Measurements from ENCODE around the gene ZNF516. TPM values are rescaled to one million over a fixed set of nuclear protein-coding genes. Genes with fewer than 3 reads are reported as not detected.

The ZNF516 gene
- total and polyA plus RNA-seq, 2 of the 4 experiments (the other 2 are of a cell fraction) = 7.9 to 16.9 TPM

DNA sequence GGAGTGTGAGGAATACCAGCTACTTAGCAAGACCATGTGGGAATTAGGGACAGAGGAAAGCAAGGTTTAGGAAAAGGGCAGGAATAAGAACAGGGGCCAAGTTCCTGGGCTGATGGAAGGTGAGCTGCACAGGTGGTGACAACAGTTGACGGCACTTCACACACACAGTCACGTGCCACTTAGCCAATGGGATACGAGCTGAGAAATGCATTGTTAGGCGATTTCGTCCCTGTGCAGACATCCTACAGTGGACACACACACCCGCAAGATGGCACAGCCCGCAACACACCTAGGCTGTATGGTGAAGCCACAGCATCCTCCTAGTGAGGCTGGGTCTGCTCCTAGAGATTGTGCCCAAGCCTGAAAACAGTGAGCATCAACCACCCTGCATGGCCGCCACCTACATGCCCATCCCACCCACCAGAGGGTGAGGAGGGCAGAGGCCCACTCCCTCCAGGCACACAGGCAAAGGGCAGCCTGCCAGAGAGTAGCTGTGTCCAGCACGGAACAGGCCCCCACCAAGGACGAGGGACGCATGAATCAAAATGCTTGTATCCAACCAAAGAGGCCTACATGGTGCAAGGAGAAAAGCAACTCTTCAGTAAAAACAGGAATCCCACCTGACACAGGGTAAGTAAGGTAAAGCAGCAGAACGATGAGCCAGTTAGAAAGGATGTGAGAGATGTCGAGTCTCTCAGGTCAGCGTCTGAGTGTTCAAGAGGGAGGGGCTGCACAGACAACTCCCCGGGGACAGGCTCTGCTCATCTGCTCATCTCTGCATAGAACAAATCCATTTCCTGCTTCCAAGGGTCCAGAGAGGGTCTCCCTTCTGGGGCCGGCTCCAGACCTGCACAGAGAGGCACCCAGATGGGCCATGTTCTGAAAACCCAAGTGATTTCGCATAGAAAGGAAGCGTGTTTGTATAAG, 51.3 kb downstream of the ZNF516 start:
- H3K9ac ChIP-seq (ENCODE audit: low read depth, low read length) = no peak overlapping the region
- H2BK5ac ChIP-seq (ENCODE audit: low read depth, low read length, poor library complexity, severe bottlenecking) = peak overlapping the region; percentile 6
- H2BK120ac ChIP-seq (ENCODE audit: low read depth, low read length) = peak overlapping the region; percentile 46
- intact Hi-C loops (cut with micrococcal nuclease) (no loop called here), dilution Hi-C loops (cut with HindIII; ENCODE audit: low sequenced_read_pairs, unreplicated experiment) (no loop called here), in situ Hi-C loops (cut with MboI; ENCODE audit: low sequenced_read_pairs) (no loop called here)
- peaks cover 30% of the 10 kb centered on the region for H3K4me1 ChIP-seq (ENCODE audit: control insufficient read depth, insufficient read depth, low read length)
- no peak overlapping the region for H2BK15ac ChIP-seq (ENCODE audit: low read depth, low read length)
- peaks cover 24% of the 10 kb centered on the region for H3K36me3 ChIP-seq (ENCODE audit: control insufficient read depth, insufficient read depth, low read length)
- CTCF ChIA-PET = no interaction called here
- no peak overlapping the region for H3K4ac ChIP-seq (ENCODE audit: low read depth, low read length)
- no peak for DNase-seq
- H3K18ac ChIP-seq (ENCODE audit: low read depth, low read length) = no peak overlapping the region
- TF ChIP-seq RFX5 (IDR thresholded peaks at IDR 0.05; ENCODE audit: low read depth, low read length) (no peak), SMC3 (IDR thresholded peaks at IDR 0.05; ENCODE audit: low read depth, low read length) (no peak), FOS (IDR thresholded peaks at IDR 0.05; ENCODE audit: low read depth, low read length) (no peak), RCOR1 (IDR thresholded peaks at IDR 0.05; ENCODE audit: insufficient replicate concordance, low read length) (no peak), CHD1 (IDR thresholded peaks at IDR 0.05; ENCODE audit: low read depth, low read length) (no peak), MAFK (IDR thresholded peaks at IDR 0.05; ENCODE audit: low read depth, low read length) (no peak), POLR2A (IDR thresholded peaks at IDR 0.05; ENCODE audit: low read depth, low read length) (no peak), RAD21 (IDR thresholded peaks at IDR 0.05; ENCODE audit: low read length) (no peak), BHLHE40 (IDR thresholded peaks at IDR 0.05; ENCODE audit: low read depth, low read length) (no peak)
- TF ChIP-seq, protein P1, sequence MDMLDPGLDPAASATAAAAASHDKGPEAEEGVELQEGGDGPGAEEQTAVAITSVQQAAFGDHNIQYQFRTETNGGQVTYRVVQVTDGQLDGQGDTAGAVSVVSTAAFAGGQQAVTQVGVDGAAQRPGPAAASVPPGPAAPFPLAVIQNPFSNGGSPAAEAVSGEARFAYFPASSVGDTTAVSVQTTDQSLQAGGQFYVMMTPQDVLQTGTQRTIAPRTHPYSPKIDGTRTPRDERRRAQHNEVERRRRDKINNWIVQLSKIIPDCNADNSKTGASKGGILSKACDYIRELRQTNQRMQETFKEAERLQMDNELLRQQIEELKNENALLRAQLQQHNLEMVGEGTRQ (IDR thresholded peaks at IDR 0.05; ENCODE audit: low read depth, low read length) = no peak
- TF ChIP-seq, protein P2, sequence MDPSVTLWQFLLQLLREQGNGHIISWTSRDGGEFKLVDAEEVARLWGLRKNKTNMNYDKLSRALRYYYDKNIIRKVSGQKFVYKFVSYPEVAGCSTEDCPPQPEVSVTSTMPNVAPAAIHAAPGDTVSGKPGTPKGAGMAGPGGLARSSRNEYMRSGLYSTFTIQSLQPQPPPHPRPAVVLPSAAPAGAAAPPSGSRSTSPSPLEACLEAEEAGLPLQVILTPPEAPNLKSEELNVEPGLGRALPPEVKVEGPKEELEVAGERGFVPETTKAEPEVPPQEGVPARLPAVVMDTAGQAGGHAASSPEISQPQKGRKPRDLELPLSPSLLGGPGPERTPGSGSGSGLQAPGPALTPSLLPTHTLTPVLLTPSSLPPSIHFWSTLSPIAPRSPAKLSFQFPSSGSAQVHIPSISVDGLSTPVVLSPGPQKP (IDR thresholded peaks at IDR 0.05; ENCODE audit: borderline replicate concordance, low read depth, low read length) = no peak
- TF ChIP-seq, protein P3, sequence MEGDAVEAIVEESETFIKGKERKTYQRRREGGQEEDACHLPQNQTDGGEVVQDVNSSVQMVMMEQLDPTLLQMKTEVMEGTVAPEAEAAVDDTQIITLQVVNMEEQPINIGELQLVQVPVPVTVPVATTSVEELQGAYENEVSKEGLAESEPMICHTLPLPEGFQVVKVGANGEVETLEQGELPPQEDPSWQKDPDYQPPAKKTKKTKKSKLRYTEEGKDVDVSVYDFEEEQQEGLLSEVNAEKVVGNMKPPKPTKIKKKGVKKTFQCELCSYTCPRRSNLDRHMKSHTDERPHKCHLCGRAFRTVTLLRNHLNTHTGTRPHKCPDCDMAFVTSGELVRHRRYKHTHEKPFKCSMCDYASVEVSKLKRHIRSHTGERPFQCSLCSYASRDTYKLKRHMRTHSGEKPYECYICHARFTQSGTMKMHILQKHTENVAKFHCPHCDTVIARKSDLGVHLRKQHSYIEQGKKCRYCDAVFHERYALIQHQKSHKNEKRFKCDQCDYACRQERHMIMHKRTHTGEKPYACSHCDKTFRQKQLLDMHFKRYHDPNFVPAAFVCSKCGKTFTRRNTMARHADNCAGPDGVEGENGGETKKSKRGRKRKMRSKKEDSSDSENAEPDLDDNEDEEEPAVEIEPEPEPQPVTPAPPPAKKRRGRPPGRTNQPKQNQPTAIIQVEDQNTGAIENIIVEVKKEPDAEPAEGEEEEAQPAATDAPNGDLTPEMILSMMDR (conservative IDR thresholded peaks at IDR 0.05; ENCODE audit: low read depth, low read length) = no peak
- no peak overlapping the region for H4K5ac ChIP-seq (ENCODE audit: low read depth, low read length)
- peak overlapping the region; percentile 2; the same call in 1 of the 2 replicates for H3K14ac ChIP-seq (replicated peaks; ENCODE audit: low read depth, low read length)
- peaks cover 63% of the 10 kb centered on the region for H4K20me1 ChIP-seq (ENCODE audit: insufficient read depth, low read length)
- H2BK20ac ChIP-seq (ENCODE audit: low read depth, low read length) = no peak overlapping the region
- H3K27ac ChIP-seq (ENCODE audit: insufficient read depth, low read length) = no peak overlapping the region
- POLR2A ChIA-PET (ENCODE audit: unreplicated experiment) = no interaction called here
- H2AK5ac ChIP-seq (ENCODE audit: low read depth, low read length) = peak overlapping the region; percentile 20
- no peak overlapping the region for H2AFZ ChIP-seq (replicated peaks; ENCODE audit: low read length, poor library complexity)
- no peak overlapping the region for H2AK9ac ChIP-seq (replicated peaks; ENCODE audit: low read depth, low read length, poor library complexity)
- H3K9me1 ChIP-seq (ENCODE audit: insufficient read depth, low read length) = peaks cover 25% of the 10 kb centered on the region
- BruUV-seq (replicated peaks) = no TSS peak
- H4K8ac ChIP-seq (ENCODE audit: low read depth in 2 of 2, low read length in 2 of 2) = no peak overlapping the region
- H3K79me1 ChIP-seq (ENCODE audit: low read depth in 1 of 2, low read length in 2 of 2) = peaks cover 37 to 72% of the 10 kb centered on the region in 2 experiments
- H3K56ac ChIP-seq (ENCODE audit: extremely low read depth, insufficient read depth, low read length) = no peak overlapping the region
- H3K23ac ChIP-seq (ENCODE audit: low read depth, low read length) = 0 out of 2 replicates have a peak overlapping the region, but pooled peaks have one; percentile 45
- H3K4me3 ChIP-seq (ENCODE audit: insufficient read depth, low read depth, low read length) = no peak overlapping the region
- 97% methylated on average over 6 of the region's 18 CpGs; no CpG with 5 or more reads in 1 of the 2 experiments for WGBS, 2 experiments (ENCODE audit: extremely low coverage in 2 of 2, insufficient read length in 1 of 2)
- H3K4me2 ChIP-seq (ENCODE audit: low read depth, low read length) = no peak overlapping the region
- no peak overlapping the region for H4K91ac ChIP-seq (ENCODE audit: insufficient read depth, low read depth, low read length)
- ATAC-seq (ENCODE audit: low read depth) = no peak
- H3K27me3 ChIP-seq (ENCODE audit: control insufficient read depth, insufficient read depth, low read length) = no peaks in the 10 kb centered on the region
- H3K9me3 ChIP-seq (ENCODE audit: control insufficient read depth, insufficient read depth, low read length) = no peaks in the 10 kb centered on the region
